Measurements from ENCODE around the gene PCDHGB1. TPM values are rescaled to one million over a fixed set of nuclear protein-coding genes. Genes with fewer than 3 reads are reported as not detected.

The PCDHGB1 gene
- total and polyA plus RNA-seq, 2 donors (not counting 3 experiments of a cell fraction or from before 2014, with no cell fraction given) = 0.39 to 0.62 TPM

GRCh38 chr5:141326088-141326854 lies 23.6 kb upstream of the PCDHGB1 start:
- dilution Hi-C loops (cut with MboI; ENCODE audit: extremely low pct_ligation_motif_present, low sequenced_read_pairs) (no loop called here), intact Hi-C loops (cut with micrococcal nuclease) (loop anchor here (1.0 kb wide), 1 partner anchor 238 kb away; no protein-coding TSS in a partner anchor)
- CTCF ChIA-PET = interaction anchor here (1.0 to 2.9 kb wide), 8 partner anchors 9 to 241 kb away, joined by 3 to 17 read pairs (median 4); partner anchors contain the start of genes PCDHGA12 and PCDHGA3
- no peaks in the 10 kb centered on the region for H3K9me1 ChIP-seq (replicated peaks; ENCODE audit: control insufficient read depth, extremely low read depth, insufficient read depth, low read length)
- H3K4me2 ChIP-seq (ENCODE audit: insufficient read depth, low read length) = peak overlapping the region; percentile 92
- H3K27ac ChIP-seq (ENCODE audit: insufficient read depth, low read depth, low read length) = no peak overlapping the region
- FAIRE-seq = peak; percentile 88
- TF ChIP-seq POLR2A (IDR thresholded peaks at IDR 0.05; ENCODE audit: low read depth, low read length) (no peak), GATA2 (IDR thresholded peaks at IDR 0.05; ENCODE audit: insufficient read depth, insufficient read length, low read depth, low read length) (no peak), CTCF (IDR thresholded peaks at IDR 0.05; ENCODE audit: extremely low read depth in 1 of 2, insufficient read depth in 1 of 2, low read depth in 1 of 2, low read length in 2 of 2) (peak; percentile 65 to 70), EZH2 (IDR thresholded peaks at IDR 0.05; ENCODE audit: borderline replicate concordance, low read depth, low read length, severe bottlenecking) (no peak), MYC (IDR thresholded peaks at IDR 0.05; ENCODE audit: low read depth, low read length) (no peak), POLR2AphosphoS5 (IDR thresholded peaks at IDR 0.05; ENCODE audit: insufficient read depth, low read depth, low read length) (no peak), FOS (IDR thresholded peaks at IDR 0.05; ENCODE audit: borderline replicate concordance, insufficient read depth, low read length) (no peak)
- no peaks in the 10 kb centered on the region for H3K36me3 ChIP-seq (ENCODE audit: control insufficient read depth in 2 of 2, extremely low read depth in 1 of 2, insufficient read depth in 2 of 2, low read length in 2 of 2)
- H3K4me3 ChIP-seq (replicated peaks in 1 of 3; ENCODE audit: insufficient read depth in 1 of 3, low read depth in 1 of 3, low read length in 3 of 3) = peak overlapping the region; percentile 27 to 74 (median 50)
- no peaks in the 10 kb centered on the region for H3K4me1 ChIP-seq (ENCODE audit: control insufficient read depth, extremely low read depth, insufficient read depth, low read length)
- H3K79me2 ChIP-seq (ENCODE audit: control insufficient read depth, insufficient read depth, low read length) = no peaks in the 10 kb centered on the region
- H3K9ac ChIP-seq (replicated peaks; ENCODE audit: extremely low read depth, insufficient read depth, low read length) = peak overlapping the region; percentile 69
- POLR2A ChIA-PET = no interaction called here
- BruUV-seq (replicated peaks) = TSS peak; percentile 57
- no peaks in the 10 kb centered on the region for H3K9me3 ChIP-seq (replicated peaks; ENCODE audit: control insufficient read depth, insufficient read depth, low read length)
- peaks cover 14 to 31% of the 10 kb centered on the region in 2 experiments for H3K27me3 ChIP-seq (ENCODE audit: control insufficient read depth in 2 of 2, insufficient read depth in 2 of 2, low read length in 2 of 2)
- peak; percentile 77 for DNase-seq (ENCODE audit: low read depth, low spot score)
- peak overlapping the region; percentile 92 for H2AFZ ChIP-seq (ENCODE audit: low read depth, low read length)
- no peaks in the 10 kb centered on the region for H4K20me1 ChIP-seq (replicated peaks; ENCODE audit: control insufficient read depth, extremely low read depth, insufficient read depth, low read length)

All from endothelial cell of umbilical vein (primary cell).